Measurements from ENCODE around the gene HSDL2. TPM values are rescaled to one million over a fixed set of nuclear protein-coding genes. Genes with fewer than 3 reads are reported as not detected.

The HSDL2 gene
- 10 to 100 TPM; 37.8 to 54.8 (median 43.8) TPM for total RNA-seq

- intact Hi-C loops (cut with DNase I): no loop called here
- TF ChIP-seq CTCF (IDR thresholded peaks at IDR 0.05) (no peak), POLR2A (IDR thresholded peaks at IDR 0.05) (peak in 1 of 2 donors; percentile 67)
- Histone ChIP-seq H3K36me3 (no peaks in the 10 kb centered on the region), H3K9me3 (no peaks in the 10 kb centered on the region), H3K27ac (peak within 1 kb of the TSS; percentile 96 to 100 (median 99)), H3K27me3 (no peaks in the 10 kb centered on the region), H3K4me3 (replicated peaks in 1 of 3) (peak within 1 kb of the TSS; percentile 60 to 94 (median 84)), H3K4me1 (peaks cover 37 to 45% of the 10 kb centered on the region in 2 donors)
- DNase-seq: peak in 1 of 2 donors; percentile 59
- 0% methylated on average over 35 to 43 of the region's 43 CpGs for WGBS, 2 donors
Observed at GRCh38 chr9:112380102-112380824, at the start of gene HSDL2. TSS of gene HSDL2 (plus strand) at chr9:112380108. CDS start at chr9:112380164, 56 bp downstream.

- DNase-seq: no peak
- intact Hi-C loops (cut with DNase I): no loop called here
- no peak overlapping the region for H3K27ac ChIP-seq
Observed at GRCh38 chr9:112331674-112331952, 48.3 kb upstream of the HSDL2 start.

GRCh38 chr9:112332214-112332613, 47.7 kb upstream of the HSDL2 start:
- TF ChIP-seq POLR2A (IDR thresholded peaks at IDR 0.05) (no peak), CTCF (IDR thresholded peaks at IDR 0.05) (no peak)
- WGBS, 2 donors: 21 to 25% methylated on average over 4 of the region's 4 CpGs
- intact Hi-C loops (cut with DNase I): no loop called here
- Histone ChIP-seq H3K4me3 (replicated peaks in 1 of 3) (peak overlapping the region; percentile 58 to 90 (median 83)), H3K36me3 (no peaks in the 10 kb centered on the region), H3K9me3 (no peaks in the 10 kb centered on the region), H3K27ac (peak overlapping the region; percentile 98 to 99 (median 98)), H3K27me3 (no peaks in the 10 kb centered on the region), H3K4me1 (peaks cover 14 to 15% of the 10 kb centered on the region in 2 donors)
- no peak for DNase-seq

More at GRCh38 chr9:112331674-112331952, 48.3 kb upstream of the HSDL2 start:
- WGBS, 2 donors: 86 to 91% methylated on average over 4 of the region's 4 CpGs
- peaks cover 14 to 15% of the 10 kb centered on the region in 2 donors for H3K4me1 ChIP-seq
- no peak overlapping the region for H3K4me3 ChIP-seq (replicated peaks in 1 of 3)
- no peaks in the 10 kb centered on the region for H3K9me3 ChIP-seq
- no peaks in the 10 kb centered on the region for H3K27me3 ChIP-seq
- TF ChIP-seq CTCF (IDR thresholded peaks at IDR 0.05) (no peak), POLR2A (IDR thresholded peaks at IDR 0.05) (no peak)
- no peaks in the 10 kb centered on the region for H3K36me3 ChIP-seq

- Histone ChIP-seq H3K4me1 (peaks cover 10 to 15% of the 10 kb centered on the region in 2 donors), H3K27me3 (no peaks in the 10 kb centered on the region), H3K36me3 (no peaks in the 10 kb centered on the region), H3K9me3 (no peaks in the 10 kb centered on the region), H3K4me3 (replicated peaks in 1 of 3) (peak overlapping the region; percentile 58 to 90 (median 83)), H3K27ac (peak overlapping the region; percentile 98 to 99 (median 98))
- TF ChIP-seq POLR2A (IDR thresholded peaks at IDR 0.05) (no peak), CTCF (IDR thresholded peaks at IDR 0.05) (peak in 1 of 6 experiments; percentile 6)
- WGBS, 2 donors: 0% methylated on average over 9 to 13 of the region's 19 CpGs
- intact Hi-C loops (cut with DNase I): no loop called here
- DNase-seq: no peak
Observed at GRCh38 chr9:112332674-112332976, 47.3 kb upstream of the HSDL2 start.

- TF ChIP-seq CTCF (IDR thresholded peaks at IDR 0.05) (peak in 1 of 6 experiments; percentile 15), POLR2A (IDR thresholded peaks at IDR 0.05) (peak; percentile 81 to 86)
- Histone ChIP-seq H3K4me3 (replicated peaks in 1 of 3) (peak within 1 kb of the TSS; percentile 58 to 90 (median 83)), H3K9me3 (no peaks in the 10 kb centered on the region), H3K27ac (peak within 1 kb of the TSS; percentile 98 to 99 (median 98)), H3K4me1 (peaks cover 5 to 12% of the 10 kb centered on the region in 2 donors), H3K36me3 (no peaks in the 10 kb centered on the region), H3K27me3 (no peaks in the 10 kb centered on the region)
- intact Hi-C loops (cut with DNase I): no loop called here
- peak; percentile 82 to 88 for DNase-seq
- WGBS, 2 donors: 0% methylated on average over 7 to 14 of the region's 90 CpGs
Observed at GRCh38 chr9:112332977-112333638, 46.8 kb upstream of the HSDL2 start, which contains the start of gene PTBP3. TSS of gene PTBP3 (minus strand) at chr9:112333619. CDS start at chr9:112297865, 35,754 bp downstream.
